Activated CD4-positive, CD25-positive, alpha-beta regulatory T cell treated with anti-CD3 and anti-CD28 coated beads, Interleukin-2, amount 50 U/mL, for 24 hours (primary cell): ENCODE measurements around the gene RAB33A.

ENCODE experiments used
- ATAC-seq, 2 donors: fragments of 150-1000 bp; cut with Tn5 transposase; one replicate each; pipeline ENCODE4 v1.10.0; 2021; ENCODE audit warnings: mild to moderate bottlenecking in 1 of 2, moderate library complexity in 1 of 2

The RAB33A gene

GRCh38 chrX:130171446-130172126 lies at the start of gene RAB33A:
Gene RAB33A (plus strand): TSS chrX:130171962. CDS start chrX:130172063, 101 bp downstream.
- peak; percentile 26 to 28 for ATAC-seq

- ATAC-seq, result no peak
These were observed 47.2 kb upstream of the RAB33A start for GRCh38 chrX:130124577-130124976.

GRCh38 chrX:130125091-130125874 lies 46.5 kb upstream of the RAB33A start:
- ATAC-seq, result no peak

GRCh38 chrX:130130990-130131389 lies 40.8 kb upstream of the RAB33A start:
- ATAC-seq, result no peak

- no peak for ATAC-seq
These were observed 35.3 kb upstream of the RAB33A start for GRCh38 chrX:130136496-130136895.

- ATAC-seq, result no peak
These were observed 34.8 kb upstream of the RAB33A start for GRCh38 chrX:130136961-130137360.

- ATAC-seq, result no peak
These were observed 32.1 kb upstream of the RAB33A start for GRCh38 chrX:130139474-130140201.

GRCh38 chrX:130144509-130144908 lies 27.3 kb upstream of the RAB33A start:
- ATAC-seq, result no peak

- ATAC-seq, result no peak
These were observed 26.6 kb upstream of the RAB33A start for GRCh38 chrX:130145123-130145522.

- ATAC-seq, result no peak
These were observed 24.1 kb upstream of the RAB33A start for GRCh38 chrX:130147631-130148030.

GRCh38 chrX:130155564-130155963 lies 16.2 kb upstream of the RAB33A start:
- no peak for ATAC-seq

GRCh38 chrX:130158311-130158710 lies 13.5 kb upstream of the RAB33A start:
- ATAC-seq, result no peak

GRCh38 chrX:130159776-130160175 lies 12.0 kb upstream of the RAB33A start:
- ATAC-seq, result no peak

- ATAC-seq, result no peak
These were observed 9.5 kb upstream of the RAB33A start for GRCh38 chrX:130162094-130162735.

GRCh38 chrX:130163398-130163797 lies 8.4 kb upstream of the RAB33A start:
- no peak for ATAC-seq

- ATAC-seq, result peak in 1 of 2 donors; percentile 9
These were observed 6.5 kb upstream of the RAB33A start for GRCh38 chrX:130165181-130165702.

GRCh38 chrX:130165703-130166502 lies 5.9 kb upstream of the RAB33A start, which contains the start of gene AIFM1:
Gene AIFM1 (minus strand): TSS chrX:130165841. CDS start chrX:130165656, 185 bp downstream.
- ATAC-seq, result peak; percentile 94 to 95

GRCh38 chrX:130166503-130166777 lies 5.3 kb upstream of the RAB33A start:
- ATAC-seq, result no peak

- ATAC-seq, result no peak
These were observed 4.7 kb upstream of the RAB33A start for GRCh38 chrX:130167040-130167439.

GRCh38 chrX:130170752-130171445 lies 863 bp upstream of the RAB33A start:
- ATAC-seq, result peak; percentile 73 to 74

- no peak for ATAC-seq
These were observed 524 bp downstream of the RAB33A start for GRCh38 chrX:130172127-130172845.
